ENCODE results near the gene FKBP4. TPM values are rescaled to one million over a fixed set of nuclear protein-coding genes. Genes with fewer than 3 reads are reported as not detected.

Gene FKBP4
- total RNA-seq, 4 donors from 2014 or later = 27.7 to 42.4 (median 33.7) TPM

- Histone ChIP-seq H3K36me3 (peaks cover 0 to 84% (median 0%) of the 10 kb centered on the region in 3 donors), H3K27me3 (no peaks in the 10 kb centered on the region), H3K9me3 (no peaks in the 10 kb centered on the region), H3K27ac (no peak overlapping the region), H3K4me1 (no peaks in the 10 kb centered on the region), H3K4me3 (no peak overlapping the region)
- TF ChIP-seq CTCF (IDR thresholded peaks at IDR 0.05) (no peak), POLR2A (IDR thresholded peaks at IDR 0.05) (no peak)
- no peak for DNase-seq
These were observed 25.7 kb downstream of the FKBP4 start for GRCh38 chr12:2820432-2820831.

DNA sequence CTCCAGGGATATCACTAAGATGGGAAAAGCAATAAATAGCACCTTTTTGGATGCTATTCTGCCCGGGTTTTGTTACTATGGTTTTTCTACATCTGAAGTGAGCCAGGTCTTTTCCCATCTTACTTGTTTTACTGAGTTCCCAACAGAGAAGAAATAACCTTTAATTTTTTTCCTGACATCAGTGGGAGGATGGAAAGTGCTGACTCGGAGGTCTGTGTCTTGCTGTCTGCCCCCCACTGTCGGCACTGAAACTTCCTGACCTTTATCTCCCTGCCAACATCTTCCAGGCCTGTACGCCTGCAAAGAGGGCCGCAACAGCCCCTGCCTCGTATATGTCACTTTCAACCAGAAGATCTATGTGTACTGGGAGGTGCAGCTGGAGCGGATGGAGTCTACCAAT, 28.7 kb downstream of the FKBP4 start:
- no peak for DNase-seq
- Histone ChIP-seq H3K4me1 (no peaks in the 10 kb centered on the region), H3K27me3 (no peaks in the 10 kb centered on the region), H3K9me3 (no peaks in the 10 kb centered on the region), H3K27ac (no peak overlapping the region), H3K4me3 (no peak overlapping the region), H3K36me3 (peaks cover 0 to 100% (median 0%) of the 10 kb centered on the region in 3 donors)
- TF ChIP-seq CTCF (IDR thresholded peaks at IDR 0.05) (no peak), POLR2A (IDR thresholded peaks at IDR 0.05) (no peak)

- H3K4me3 ChIP-seq = no peak overlapping the region
- H3K9me3 ChIP-seq = no peaks in the 10 kb centered on the region
- H3K36me3 ChIP-seq = peaks cover 0 to 98% (median 0%) of the 10 kb centered on the region in 3 donors
- no peaks in the 10 kb centered on the region for H3K27me3 ChIP-seq
- H3K4me1 ChIP-seq = no peaks in the 10 kb centered on the region
- TF ChIP-seq CTCF (IDR thresholded peaks at IDR 0.05) = no peak
- TF ChIP-seq POLR2A (IDR thresholded peaks at IDR 0.05) = no peak
- H3K27ac ChIP-seq = no peak overlapping the region
- DNase-seq = no peak
These were observed 29.8 kb downstream of the FKBP4 start for GRCh38 chr12:2824541-2824940.

DNA sequence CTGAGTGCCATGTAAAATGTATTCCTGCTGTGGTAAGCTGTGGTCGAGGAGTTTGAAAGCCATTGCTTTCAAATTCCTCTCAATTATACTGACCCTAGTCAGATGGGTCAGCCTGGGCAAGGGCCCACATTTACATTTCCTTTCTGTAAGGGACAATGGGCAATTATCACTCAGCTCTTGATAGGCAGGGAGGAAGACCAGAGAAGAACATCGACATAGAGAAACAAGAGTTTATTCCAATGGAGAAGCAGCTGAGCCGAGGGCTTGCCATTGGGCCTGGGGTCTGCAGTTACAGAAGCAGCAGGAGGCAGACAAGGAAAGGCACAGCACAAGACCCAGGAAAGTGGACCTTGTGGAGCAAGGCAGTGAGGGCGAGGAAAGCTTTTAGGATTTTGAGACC, 30.4 kb downstream of the FKBP4 start:
- TF ChIP-seq CTCF (IDR thresholded peaks at IDR 0.05) (no peak), POLR2A (IDR thresholded peaks at IDR 0.05) (no peak)
- H3K4me3 ChIP-seq = no peak overlapping the region
- H3K27me3 ChIP-seq = no peaks in the 10 kb centered on the region
- H3K4me1 ChIP-seq = no peaks in the 10 kb centered on the region
- peaks cover 0 to 96% (median 0%) of the 10 kb centered on the region in 3 donors for H3K36me3 ChIP-seq
- DNase-seq = no peak
- no peaks in the 10 kb centered on the region for H3K9me3 ChIP-seq
- H3K27ac ChIP-seq = no peak overlapping the region

- Histone ChIP-seq H3K27me3 (no peaks in the 10 kb centered on the region), H3K27ac (no peak overlapping the region), H3K9me3 (no peaks in the 10 kb centered on the region), H3K4me1 (no peaks in the 10 kb centered on the region), H3K4me3 (no peak overlapping the region), H3K36me3 (peaks cover 0 to 96% (median 0%) of the 10 kb centered on the region in 3 donors)
- DNase-seq = no peak
- TF ChIP-seq CTCF (IDR thresholded peaks at IDR 0.05) (no peak), POLR2A (IDR thresholded peaks at IDR 0.05) (no peak)
These were observed 31.3 kb downstream of the FKBP4 start for GRCh38 chr12:2826036-2826435.
